NCI-H1436 (cell line): Measurements from ENCODE around the gene NEK4.
"Not testable (repeated sequence)": the region's sequence is repeated elsewhere in the genome, so short reads cannot be mapped to it uniquely, and the experiment has no call there.

Experiments
- DNase-seq: peaks from one replicate; lab custom pipeline; 2025; lab: John Stamatoyannopoulos, UW

Gene NEK4

GRCh38 chr3:52777959-52778805, 7.4 kb upstream of the NEK4 start:
- DNase-seq = no peak

- DNase-seq = no peak
Observed at GRCh38 chr3:52777127-52777958, 6.6 kb upstream of the NEK4 start, which contains the start of gene ITIH1. TSS of gene ITIH1 (plus strand) at chr3:52777599. CDS start at chr3:52777616, 17 bp downstream.

DNA sequence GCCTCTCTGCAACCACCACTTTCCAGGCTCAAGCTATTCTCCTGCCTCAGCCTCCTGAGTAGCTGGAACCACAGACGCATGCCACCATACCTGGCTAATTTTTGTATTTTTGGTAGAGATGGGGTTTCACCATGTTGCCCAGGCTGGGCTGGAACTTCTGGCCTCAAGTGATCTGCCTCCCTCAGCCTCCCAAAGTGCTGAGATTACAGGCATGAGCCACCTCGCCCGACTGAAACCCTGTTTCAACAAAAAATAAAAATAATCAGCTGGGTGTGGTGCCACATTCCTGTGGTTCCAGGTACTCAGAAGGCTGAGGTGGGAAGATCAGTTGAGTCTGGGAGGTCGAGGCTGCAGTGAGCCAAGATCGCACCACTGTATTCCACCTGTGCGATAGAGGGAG, 5.7 kb upstream of the NEK4 start:
- not testable (repeated sequence) for DNase-seq

- DNase-seq = no peak
Observed at GRCh38 chr3:52775877-52776276, 5.1 kb upstream of the NEK4 start.

GRCh38 chr3:52774901-52775864, 4.4 kb upstream of the NEK4 start:
- DNase-seq = no peak

GRCh38 chr3:52774066-52774713, 3.5 kb upstream of the NEK4 start:
- no peak for DNase-seq

DNA sequence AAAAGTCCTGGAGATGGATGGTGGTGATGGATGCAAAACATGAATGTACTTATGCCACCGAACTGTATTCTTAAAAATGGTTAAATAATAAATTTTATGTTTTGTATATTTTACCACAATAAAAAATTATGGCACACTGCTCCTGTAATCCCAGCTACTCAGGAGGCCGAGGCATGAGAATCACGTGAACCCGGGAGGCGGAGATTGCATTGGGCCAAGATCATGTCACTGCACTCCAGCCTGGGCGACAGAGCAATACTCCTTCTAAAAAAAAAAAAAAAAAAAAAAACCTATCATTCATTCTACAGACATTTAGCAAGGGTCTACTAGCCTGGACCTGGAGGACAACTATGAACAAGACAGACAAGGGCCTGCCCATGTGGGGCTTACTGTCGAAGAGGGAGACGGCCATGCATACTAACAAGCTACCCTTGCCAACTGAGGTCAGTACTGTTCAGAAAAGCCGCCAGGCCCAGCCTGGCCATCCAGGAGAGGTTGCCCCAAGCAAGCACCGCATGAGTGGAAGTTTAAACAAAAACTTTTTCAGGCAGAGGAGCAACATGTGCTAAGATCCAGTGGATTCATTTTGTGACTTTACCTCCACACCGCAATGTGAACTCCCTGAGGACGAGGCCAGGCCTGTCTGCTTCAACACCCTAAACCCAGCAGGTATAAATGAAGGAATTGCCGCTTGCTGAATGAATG, 2.8 kb upstream of the NEK4 start:
- DNase-seq = no peak

GRCh38 chr3:52771702-52772101, 962 bp upstream of the NEK4 start:
- DNase-seq = no peak

DNA sequence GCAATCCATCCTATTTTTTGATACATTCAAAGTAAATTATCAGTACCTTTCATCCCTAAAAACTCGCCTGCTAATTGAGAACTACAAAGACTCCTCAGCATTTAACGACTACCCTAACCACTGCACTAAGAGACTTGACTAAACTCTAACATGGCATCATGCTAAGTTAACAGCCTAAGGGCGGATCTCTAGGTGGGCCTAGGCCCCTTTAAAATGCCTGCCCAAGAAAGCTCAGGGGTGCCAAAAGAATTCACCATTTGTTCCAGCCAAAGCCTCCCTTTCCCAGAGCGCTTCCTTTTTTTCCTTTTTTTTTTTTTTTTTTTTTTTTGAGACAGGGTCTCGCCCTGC, 568 bp upstream of the NEK4 start:
- no peak for DNase-seq

- DNase-seq = no peak
Observed at GRCh38 chr3:52769786-52770455, 819 bp downstream of the NEK4 start.

DNA sequence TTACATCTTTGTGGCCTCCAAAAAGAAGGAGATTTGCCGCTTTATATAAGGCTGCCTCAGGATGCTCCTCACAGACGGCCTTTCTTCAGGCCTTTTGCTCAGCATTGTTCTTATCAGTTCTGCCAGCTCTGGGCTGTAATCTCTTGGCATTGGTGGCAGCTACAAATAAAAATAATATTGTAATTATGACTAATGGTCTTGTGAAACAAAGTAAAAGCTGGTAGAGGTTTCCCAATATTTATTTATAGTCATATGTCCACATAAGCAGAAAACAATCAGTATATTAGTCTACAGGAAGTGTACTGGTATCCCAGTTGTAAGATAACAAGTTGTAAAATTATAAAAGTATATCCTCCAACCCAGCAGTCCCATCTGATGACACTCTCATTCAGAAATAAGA, 7.3 kb downstream of the NEK4 start:
- DNase-seq = no peak

GRCh38 chr3:52756141-52756540, 14.6 kb downstream of the NEK4 start:
- no peak for DNase-seq

DNA sequence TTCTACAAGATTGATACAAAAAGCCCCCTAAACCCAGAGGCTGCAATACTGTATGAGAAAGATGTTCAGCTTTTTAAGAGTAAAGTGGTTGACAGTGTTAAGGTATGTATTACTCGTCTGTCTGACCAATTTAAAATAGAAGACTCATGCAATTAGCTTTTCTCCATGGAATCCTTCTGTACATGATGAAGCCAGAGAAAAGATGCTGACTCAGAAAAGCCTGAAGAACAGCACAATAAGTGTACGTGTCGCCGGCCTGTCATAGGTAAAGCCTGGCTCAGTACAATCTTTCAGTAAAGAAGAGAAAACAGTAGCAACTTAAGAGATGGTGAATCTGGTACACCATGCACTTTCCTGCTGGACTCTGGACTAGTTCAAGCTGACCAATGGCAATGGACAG, 16.4 kb downstream of the NEK4 start:
- no peak for DNase-seq

GRCh38 chr3:52752045-52752660, 18.6 kb downstream of the NEK4 start:
- no peak for DNase-seq

- no peak for DNase-seq
Observed at GRCh38 chr3:52743721-52744120, 27.0 kb downstream of the NEK4 start.

GRCh38 chr3:52743152-52743551, 27.6 kb downstream of the NEK4 start:
- no peak for DNase-seq

DNA sequence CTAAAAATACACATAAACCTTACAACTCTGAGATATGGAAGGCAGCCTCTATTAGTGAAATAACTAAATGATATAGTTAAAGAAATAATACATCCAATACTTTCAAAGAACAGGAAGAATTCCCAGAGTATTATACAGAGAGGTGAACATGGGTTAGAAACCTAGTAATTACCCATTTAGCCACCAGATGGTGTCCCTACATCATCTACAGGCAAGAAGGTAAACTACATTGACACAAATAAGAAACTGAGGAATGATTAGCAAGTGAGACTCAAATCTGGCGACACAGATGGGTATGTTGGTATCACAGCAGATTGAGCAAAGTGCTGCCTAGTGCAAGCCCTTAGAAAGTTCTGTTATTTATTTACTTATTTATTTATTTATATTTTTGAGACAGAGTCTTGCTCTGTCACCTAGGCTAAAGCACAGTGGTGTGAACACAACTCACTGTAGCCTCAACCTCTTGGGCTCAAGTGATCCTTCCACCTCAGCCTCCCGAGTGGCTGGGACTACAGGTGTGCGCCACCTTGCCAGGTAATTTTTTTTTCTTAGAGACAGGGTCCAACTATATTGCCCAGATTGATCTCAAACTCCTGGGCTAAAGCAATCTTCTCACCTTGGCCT, 28.2 kb downstream of the NEK4 start:
- no peak for DNase-seq

DNA sequence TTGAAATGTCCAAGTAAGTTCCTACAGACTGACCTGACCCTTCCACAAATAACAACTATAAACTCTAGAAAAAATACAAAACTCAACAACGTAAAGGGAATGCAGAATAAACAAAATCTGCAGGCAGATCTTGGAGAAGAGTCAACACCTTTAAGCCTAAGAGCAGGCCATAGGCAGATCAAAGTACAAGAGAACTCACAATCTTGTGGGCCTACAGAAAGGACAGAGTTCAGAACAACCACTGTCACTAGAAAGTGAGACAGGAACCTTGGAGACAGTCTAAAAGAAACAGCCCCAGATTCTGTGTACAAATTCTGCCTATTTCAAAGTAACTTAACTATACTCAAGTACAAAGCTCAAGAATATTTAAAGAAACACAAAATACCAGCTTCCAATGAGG, 31.0 kb downstream of the NEK4 start:
- DNase-seq = no peak

- DNase-seq = no peak
Observed at GRCh38 chr3:52733256-52733891, 37.4 kb downstream of the NEK4 start.
